Measurements from ENCODE around the gene CLASRP.

- TF ChIP-seq EZH2phosphoT487 (IDR thresholded peaks at IDR 0.05; ENCODE audit: borderline replicate concordance) (no peak), CTCF (IDR thresholded peaks at IDR 0.05 in 2 of 3, conservative IDR thresholded peaks at IDR 0.05 in 1 of 3; ENCODE audit: borderline replicate concordance in 1 of 3, insufficient read depth in 1 of 3, low read depth in 2 of 3, low read length in 2 of 3) (no peak), EZH2 (IDR thresholded peaks at IDR 0.05) (no peak), MAX (IDR thresholded peaks at IDR 0.05) (no peak), EGR1 (IDR thresholded peaks at IDR 0.05; ENCODE audit: low read depth) (no peak)
Measured at GRCh38 chr19:45020071-45020470, 18.8 kb upstream of the CLASRP start.

Measured in HCT116 (cell line).